HEK293 (cell line): ENCODE measurements around the gene SLC9A9.

ENCODE experiments used
- CTCF ChIP-seq: fragments of 450-650 bp; formaldehyde crosslinking; IDR thresholded peaks from 2 replicates; pipeline ENCODE4 v1.5.1; 2016; ENCODE audit warnings: missing biosample characterization, missing genetic modification characterization
- KLF1 ChIP-seq: fragments of 450-650 bp; formaldehyde crosslinking; IDR thresholded peaks from 2 replicates; pipeline ENCODE4 v1.5.1; 2016; ENCODE audit warnings: missing biosample characterization, missing genetic modification characterization
- ZBTB7A ChIP-seq: fragments of 450-650 bp; formaldehyde crosslinking; IDR thresholded peaks from 2 replicates; pipeline ENCODE4 v1.5.1; 2016; ENCODE audit warnings: low read depth, missing biosample characterization, missing genetic modification characterization
- ZBTB8A ChIP-seq: fragments of 450-650 bp; formaldehyde crosslinking; IDR thresholded peaks from 2 replicates; pipeline ENCODE4 v1.5.1; 2016; ENCODE audit warnings: missing biosample characterization, missing genetic modification characterization
- ZNF19 ChIP-seq: fragments of 450-650 bp; formaldehyde crosslinking; IDR thresholded peaks from 2 replicates; pipeline ENCODE4; 2016; ENCODE audit warnings: missing biosample characterization, missing genetic modification characterization, low read depth
- ZNF211 ChIP-seq: fragments of 450-650 bp; formaldehyde crosslinking; IDR thresholded peaks from 2 replicates; pipeline ENCODE4 v1.5.1; 2016; ENCODE audit warnings: low read depth, missing biosample characterization, missing genetic modification characterization
- ZNF274 ChIP-seq, 2 experiments: fragments of 200-500 bp in 1 of 2; fragments of 450-650 bp in 1 of 2; sonication (Bioruptor generic) in 1 of 2; formaldehyde crosslinking in 1 of 2; IDR thresholded peaks; 2 replicates each; pipeline versions ENCODE4 v1.5.1 to v1.6.1; 2014 to 2016; ENCODE audit warnings: borderline replicate concordance in 1 of 2, inconsistent platforms in 1 of 2, low read length in 1 of 2, missing biosample characterization in 1 of 2, missing genetic modification characterization in 1 of 2
- ZNF354C ChIP-seq: fragments of 450-650 bp; formaldehyde crosslinking; IDR thresholded peaks from 2 replicates; pipeline ENCODE4 v1.5.1; 2016; ENCODE audit warnings: missing biosample characterization, missing genetic modification characterization, low read depth, borderline replicate concordance
- ZNF639 ChIP-seq: fragments of 450-650 bp; formaldehyde crosslinking; IDR thresholded peaks from 2 replicates; pipeline ENCODE4 v1.5.1; 2016; ENCODE audit warnings: missing biosample characterization, missing genetic modification characterization
- ZSCAN18 ChIP-seq: fragments of 450-650 bp; formaldehyde crosslinking; IDR thresholded peaks from 2 replicates; pipeline ENCODE4 v1.5.1; 2016; ENCODE audit warnings: missing biosample characterization, missing genetic modification characterization

- TF ChIP-seq ZNF354C (no peak), ZNF274 (IDR thresholded peaks at IDR 0.05; ENCODE audit: low read length) (no peak), ZNF274 (tag by site-specific recombination; IDR thresholded peaks at IDR 0.05; ENCODE audit: borderline replicate concordance) (no peak), ZNF19 (tag by site-specific recombination) (no peak), KLF1 (no peak), ZBTB7A (no peak), ZNF211 (no peak), ZSCAN18 (tag by site-specific recombination) (no peak), CTCF (no peak), ZBTB8A (no peak), ZNF639 (tag by site-specific recombination) (no peak)
These were observed 77.9 kb downstream of the SLC9A9 start for GRCh38 chr3:143770391-143770790.
